Keratinocyte (primary cell): Measurements from ENCODE around the gene SLC41A3.

Experiments
- CTCF ChIP-seq, 3 experiments: IDR thresholded peaks in 1 of 3; conservative IDR thresholded peaks in 1 of 3; optimal IDR thresholded peaks in 1 of 3; 2 replicates in 2 of 3; 3 replicates in 1 of 3; pipeline versions ENCODE3 to v1.5.1; 2011; ENCODE audit warnings: low read length in 3 of 3, mild to moderate bottlenecking in 3 of 3, moderate library complexity in 2 of 3, control low read depth in 1 of 3, inconsistent platforms in 1 of 3; ENCODE audit not compliant: insufficient read depth in 2 of 3; ENCODE audit errors: extremely low read depth in 1 of 3
- EZH2 ChIP-seq: IDR thresholded peaks from one replicate; pipeline ENCODE4 v1.6.1; 2012; ENCODE audit warnings: inconsistent platforms, mild to moderate bottlenecking, low read length, moderate library complexity

GRCh38 chr3:126100269-126100633 is 16.3 kb upstream of the SLC41A3 start:
- TF ChIP-seq EZH2 (no peak), CTCF (optimal IDR thresholded peaks at IDR 0.05 in 1 of 3, IDR thresholded peaks at IDR 0.05 in 1 of 3, conservative IDR thresholded peaks at IDR 0.05 in 1 of 3; ENCODE audit: extremely low read depth in 1 of 3, insufficient read depth in 2 of 3, low read length in 3 of 3) (no peak)
